Breast epithelium (tissue), 3 donors: ENCODE data around the gene SELPLG.
A peak's percentile ranks its signal among the peaks of the same experiment; 100 is the strongest.

Experiments
- CTCF ChIP-seq, 3 donors: fragments of 450-650 bp; IDR thresholded peaks; one replicate each; pipeline ENCODE4 v1.5.1; 2016 to 2017; ENCODE audit warnings: antibody characterized with exemption in 3 of 3, mild to moderate bottlenecking in 3 of 3, moderate library complexity in 3 of 3
- POLR2A ChIP-seq: fragments of 450-650 bp; IDR thresholded peaks from one replicate; pipeline ENCODE4 v1.6.1; 2016; ENCODE audit warnings: antibody characterized with exemption, mild to moderate bottlenecking, moderate library complexity
- POLR2AphosphoS5 ChIP-seq, 3 donors: sonication (generic); formaldehyde crosslinking; IDR thresholded peaks; one replicate each; pipeline ENCODE4 v1.6.1; 2017; ENCODE audit warnings: antibody characterized with exemption in 3 of 3

- TF ChIP-seq CTCF (IDR thresholded peaks at IDR 0.05): no peak
- TF ChIP-seq POLR2AphosphoS5 (IDR thresholded peaks at IDR 0.05): peak in 2 of 3 donors; percentile 34 to 82
- no peak for TF ChIP-seq POLR2A
Measured at GRCh38 chr12:108580531-108580930, 53.2 kb downstream of the SELPLG start.
